Stimulated activated CD8-positive, alpha-beta memory T cell treated with anti-CD3 and anti-CD28 coated beads, Interleukin-4, amount 100 ng/mL, for 1 hour (primary cell): ENCODE results near the gene NRARP.

Experiments
- DNase-seq, 2 donors: peaks; one replicate each; pipeline ENCODE4 v3.0.0-alpha.2; 2020; ENCODE audit warnings: low read depth in 2 of 2, low spot score in 1 of 2

The NRARP gene

GRCh38 chr9:137323531-137324331 is 21.7 kb upstream of the NRARP start:
- no peak for DNase-seq

GRCh38 chr9:137321726-137322361 is 19.8 kb upstream of the NRARP start:
- DNase-seq, result no peak

- DNase-seq, result no peak
Observed at GRCh38 chr9:137320555-137321384, 18.7 kb upstream of the NRARP start.

- no peak for DNase-seq
Observed at GRCh38 chr9:137319739-137320551, 17.9 kb upstream of the NRARP start.

GRCh38 chr9:137319011-137319738 is 17.1 kb upstream of the NRARP start:
- no peak for DNase-seq

- no peak for DNase-seq
Observed at GRCh38 chr9:137318602-137319001, 16.5 kb upstream of the NRARP start.

GRCh38 chr9:137317718-137318511 is 15.8 kb upstream of the NRARP start:
- no peak for DNase-seq

GRCh38 chr9:137317021-137317717 is 15.1 kb upstream of the NRARP start:
- no peak for DNase-seq

- no peak for DNase-seq
Observed at GRCh38 chr9:137316012-137316981, 14.2 kb upstream of the NRARP start.

- DNase-seq, result no peak
Observed at GRCh38 chr9:137315581-137316011, 13.5 kb upstream of the NRARP start.

GRCh38 chr9:137314561-137315560 is 12.8 kb upstream of the NRARP start:
- no peak for DNase-seq

- DNase-seq, result no peak
Observed at GRCh38 chr9:137313956-137314560, 12.0 kb upstream of the NRARP start.

- DNase-seq, result no peak
Observed at GRCh38 chr9:137313326-137313936, 11.4 kb upstream of the NRARP start.

- no peak for DNase-seq
Observed at GRCh38 chr9:137312852-137313325, 10.8 kb upstream of the NRARP start.
